Measurements from ENCODE around the gene ZNF598.

GRCh38 chr16:2053211-2053610 is 43.6 kb upstream of the ZNF598 start:
- TF ChIP-seq CTCF (IDR thresholded peaks at IDR 0.05; ENCODE audit: borderline replicate concordance, extremely low read depth, low read length, poor library complexity, severe bottlenecking) (no peak), EZH2 (IDR thresholded peaks at IDR 0.05; ENCODE audit: borderline replicate concordance, low read depth, low read length, severe bottlenecking) (no peak)

Measured in DND-41 (cell line).